GM21619 (cell line): ENCODE measurements around the gene OGFOD3.

ENCODE experiments used
- ATAC-seq: cut with Tn5 transposase; IDR thresholded peaks from one replicate; pipeline ENCODE4 v1.9.1; 2021; ENCODE audit not compliant: unreplicated experiment

The OGFOD3 gene

DNA sequence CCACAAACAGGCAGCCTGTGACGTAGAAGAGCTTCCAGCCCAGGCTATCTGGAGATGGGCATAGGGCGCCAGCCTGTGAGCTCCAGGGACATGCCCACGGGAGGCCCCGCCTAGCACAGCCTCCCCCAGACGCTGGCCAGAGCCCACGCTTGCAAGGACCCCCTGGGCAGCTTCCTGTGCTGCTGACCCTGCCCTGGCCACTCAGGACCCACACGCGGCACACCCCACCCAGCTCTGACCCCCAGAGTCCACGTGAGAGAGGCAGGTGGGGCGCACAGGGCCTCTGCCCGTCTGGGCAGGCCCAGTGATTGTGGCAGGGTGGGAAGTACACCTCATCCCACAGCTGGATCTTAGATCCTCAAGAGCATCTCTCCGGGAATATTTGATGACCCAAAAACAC, 28.3 kb upstream of the OGFOD3 start:
- no peak for ATAC-seq

DNA sequence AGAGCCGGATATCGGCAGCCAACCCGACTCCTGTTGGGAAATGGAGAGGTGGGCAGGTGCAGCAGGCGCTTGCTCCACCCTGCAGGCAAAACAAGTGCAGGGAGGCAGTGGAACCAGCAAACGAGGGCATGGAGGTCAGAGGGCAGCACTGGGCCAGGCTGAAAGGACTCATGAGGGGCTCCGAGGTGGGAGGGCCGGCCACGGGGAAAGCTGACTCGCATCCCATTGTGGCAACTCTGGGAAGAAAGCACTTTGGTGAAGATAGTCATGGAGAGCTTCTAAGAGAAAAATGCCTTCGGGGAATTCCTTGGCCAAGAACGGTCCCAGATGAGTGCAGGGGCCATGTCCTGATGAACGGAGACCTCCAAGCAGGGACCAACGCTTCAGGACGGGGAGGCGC, 27.7 kb upstream of the OGFOD3 start:
- ATAC-seq = no peak

DNA sequence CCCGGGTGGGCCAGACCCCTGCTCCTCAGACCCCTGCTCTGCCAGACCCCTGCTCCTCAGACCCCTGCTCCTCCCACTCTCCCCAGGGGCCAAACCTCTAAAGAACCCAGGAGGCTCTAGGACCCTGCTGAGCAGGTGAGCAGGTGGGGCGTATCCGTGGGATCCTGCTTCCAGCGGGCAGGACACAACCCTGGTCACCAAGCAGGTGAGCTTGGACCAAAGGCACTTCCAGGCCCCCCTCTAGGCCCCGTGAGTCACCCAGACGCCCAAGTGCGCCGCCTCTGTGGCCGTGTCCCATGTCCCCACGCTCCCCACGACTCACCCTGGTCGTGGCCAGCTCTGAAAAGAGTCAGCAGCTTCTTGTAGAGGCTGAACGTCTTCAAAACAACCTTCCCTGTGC, 27.2 kb upstream of the OGFOD3 start:
- ATAC-seq = no peak

DNA sequence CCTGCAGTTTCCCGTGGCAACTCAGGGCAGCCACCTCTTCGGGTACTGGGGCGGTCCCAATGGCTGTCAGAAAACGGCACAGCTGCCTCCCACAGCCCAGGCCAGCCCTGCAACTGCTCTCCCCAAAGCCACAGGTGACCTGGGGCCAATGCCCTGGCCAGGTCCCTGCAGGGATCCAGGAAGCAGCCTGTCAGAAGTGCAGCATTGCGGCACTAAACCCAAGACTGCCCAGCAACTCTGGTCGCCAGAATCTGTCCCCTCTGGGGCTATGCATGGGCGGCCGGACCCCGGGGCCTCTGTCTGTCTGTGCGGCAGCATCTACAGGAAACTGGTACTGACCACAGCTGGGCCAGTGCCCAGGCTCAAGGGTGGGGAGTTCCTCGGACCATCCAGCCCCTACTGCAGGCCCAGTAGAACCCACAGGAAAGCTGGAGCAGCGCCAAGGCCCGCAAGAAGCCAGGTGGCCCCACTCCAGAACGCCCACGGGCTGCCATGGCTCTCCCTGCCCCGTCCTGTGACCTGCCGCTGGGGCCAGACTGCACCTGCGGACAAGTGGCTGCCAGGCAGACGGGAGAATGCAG, 26.6 kb upstream of the OGFOD3 start:
- ATAC-seq = no peak

DNA sequence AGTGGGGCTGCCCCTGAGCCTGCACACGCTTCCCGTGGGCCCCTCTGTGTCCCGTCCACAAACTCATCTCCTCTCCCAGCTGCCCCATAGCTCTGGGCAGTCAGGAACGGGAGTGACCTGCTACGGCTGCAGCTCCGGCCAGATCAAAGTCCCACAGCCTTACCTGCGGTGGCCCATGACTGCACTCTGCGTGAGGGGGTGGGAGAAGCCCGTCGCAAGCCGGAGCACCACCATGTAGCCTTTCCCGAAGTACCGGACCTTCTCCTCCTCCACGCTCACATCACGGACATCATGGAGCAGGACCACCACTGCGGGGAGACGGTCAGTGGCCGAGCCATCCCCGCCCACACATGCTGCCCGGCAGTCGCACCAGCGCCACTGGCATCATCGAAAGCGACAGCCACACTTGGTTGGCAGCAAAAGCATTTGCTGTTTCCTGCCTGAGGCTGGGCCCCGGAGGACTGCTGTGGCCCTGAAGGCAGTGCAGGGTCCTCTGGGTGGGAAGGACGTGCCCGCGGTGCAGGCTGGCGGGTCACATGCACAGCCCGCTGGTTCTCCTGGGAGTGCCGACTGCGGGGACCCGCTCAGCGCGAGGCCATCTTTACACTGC, 26.0 kb upstream of the OGFOD3 start:
- ATAC-seq = no peak

DNA sequence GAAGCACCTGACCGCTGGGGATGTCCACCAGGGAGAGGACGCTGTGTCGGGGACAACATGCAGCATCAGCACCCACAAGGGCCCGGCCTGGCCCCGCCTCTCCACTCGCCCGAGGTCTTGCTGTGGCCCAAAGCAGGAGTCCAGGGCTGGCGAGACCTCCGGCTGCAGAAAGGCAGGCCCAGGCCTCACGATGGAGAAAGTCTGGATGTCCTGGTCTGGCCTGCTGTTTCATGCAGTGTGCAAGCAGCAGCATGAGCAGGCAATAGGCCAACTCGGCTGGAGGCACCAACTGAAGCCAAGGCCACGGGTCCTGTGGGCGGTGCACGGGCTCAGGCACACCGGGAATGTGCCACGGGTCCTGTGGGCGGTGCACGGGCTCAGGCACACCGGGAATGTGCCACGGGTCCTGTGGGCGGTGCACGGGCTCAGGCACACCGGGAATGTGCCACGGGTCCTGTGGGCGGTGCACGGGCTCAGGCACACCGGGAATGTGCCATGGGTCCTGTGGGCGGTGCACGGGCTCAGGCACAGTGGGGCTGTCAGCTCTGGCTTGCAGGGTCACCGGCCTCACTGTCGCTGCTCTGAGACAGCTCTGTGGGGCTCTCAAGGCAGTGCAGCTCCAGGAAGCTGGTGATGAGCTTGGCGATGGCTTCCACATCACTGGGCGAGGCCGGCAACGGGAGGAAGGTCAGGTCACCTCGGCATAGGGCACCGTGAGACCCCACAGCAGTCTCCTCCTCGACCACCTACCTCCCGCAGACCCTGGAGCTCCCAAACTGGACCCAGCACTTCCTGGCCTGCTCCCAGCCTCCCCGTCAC, 25.3 kb upstream of the OGFOD3 start:
- ATAC-seq = no peak

DNA sequence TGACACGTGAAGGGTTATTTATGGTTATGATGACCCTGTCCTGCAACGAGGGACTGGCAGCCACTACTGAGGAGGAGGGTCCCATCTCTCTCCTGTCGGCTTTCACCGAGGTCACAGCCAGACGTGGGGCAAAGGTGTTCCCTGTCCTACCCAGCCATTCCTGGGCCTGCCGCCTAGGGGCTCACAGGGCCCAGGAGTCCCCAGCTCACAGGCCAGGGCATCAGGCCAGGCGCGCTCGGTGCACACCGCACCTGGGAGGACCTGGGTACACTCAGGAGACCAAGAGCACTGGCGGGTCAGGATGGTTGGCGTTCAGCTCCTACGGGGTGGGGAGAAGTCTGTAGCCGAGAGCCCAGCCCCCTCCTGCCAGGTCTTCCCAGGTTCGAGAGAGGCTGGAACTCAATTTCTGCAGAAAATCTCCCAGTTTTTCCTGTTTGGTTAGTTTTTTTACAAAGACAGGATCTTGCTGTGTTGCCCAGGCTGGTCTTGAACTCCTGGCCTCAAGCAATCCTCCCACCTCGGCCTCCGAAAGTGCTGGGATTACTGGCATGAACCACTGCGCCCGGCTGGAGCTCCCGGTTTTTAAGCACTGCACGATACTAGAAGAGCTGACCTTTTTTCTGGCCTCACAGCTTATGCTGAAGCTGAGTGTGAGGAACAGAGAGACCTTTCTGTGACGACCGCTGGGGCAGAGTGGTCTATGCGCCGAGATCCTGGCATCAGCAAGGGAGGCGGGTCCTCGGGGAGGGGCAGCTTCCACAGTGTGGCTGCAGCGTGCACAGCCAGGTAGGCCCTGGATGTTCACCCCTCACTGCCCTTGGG, 24.5 kb upstream of the OGFOD3 start:
- no peak for ATAC-seq

DNA sequence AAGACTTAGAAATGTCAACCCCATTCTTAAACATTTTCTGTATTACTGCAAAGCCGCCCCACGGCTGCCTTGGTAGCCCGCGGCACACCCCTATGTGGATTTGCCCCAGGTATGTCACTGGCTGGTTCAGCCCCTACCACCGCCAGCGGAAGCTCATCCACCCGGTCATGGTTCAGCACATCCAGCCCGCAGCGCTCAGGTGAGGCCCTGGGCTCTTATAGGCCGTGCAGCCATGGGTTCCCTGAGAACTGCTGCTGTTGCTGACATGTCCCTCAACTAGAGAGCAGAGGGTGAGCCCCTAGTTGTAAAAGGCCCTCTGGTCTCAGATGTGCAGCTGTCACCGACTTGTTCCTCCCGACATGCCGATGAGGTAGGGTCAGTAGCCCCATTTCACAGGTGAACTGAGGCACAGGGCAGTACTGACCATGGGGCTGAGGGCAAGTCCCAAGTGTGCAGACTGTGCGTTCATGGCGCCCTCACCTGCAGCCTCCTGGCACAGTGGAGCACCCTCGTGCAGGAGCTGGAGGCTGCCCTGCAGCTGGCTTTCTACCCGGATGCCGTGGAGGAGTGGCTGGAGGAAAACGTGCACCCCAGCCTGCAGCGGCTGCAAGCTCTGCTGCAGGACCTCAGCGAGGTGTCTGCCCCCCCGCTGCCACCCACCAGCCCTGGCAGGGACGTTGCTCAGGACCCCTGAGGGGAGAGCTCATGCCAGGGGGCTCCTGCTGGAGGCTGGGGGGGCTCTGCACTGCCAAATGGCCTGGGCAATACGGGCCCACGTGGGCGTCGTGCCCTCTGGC, 23.5 kb upstream of the OGFOD3 start:
- no peak for ATAC-seq

DNA sequence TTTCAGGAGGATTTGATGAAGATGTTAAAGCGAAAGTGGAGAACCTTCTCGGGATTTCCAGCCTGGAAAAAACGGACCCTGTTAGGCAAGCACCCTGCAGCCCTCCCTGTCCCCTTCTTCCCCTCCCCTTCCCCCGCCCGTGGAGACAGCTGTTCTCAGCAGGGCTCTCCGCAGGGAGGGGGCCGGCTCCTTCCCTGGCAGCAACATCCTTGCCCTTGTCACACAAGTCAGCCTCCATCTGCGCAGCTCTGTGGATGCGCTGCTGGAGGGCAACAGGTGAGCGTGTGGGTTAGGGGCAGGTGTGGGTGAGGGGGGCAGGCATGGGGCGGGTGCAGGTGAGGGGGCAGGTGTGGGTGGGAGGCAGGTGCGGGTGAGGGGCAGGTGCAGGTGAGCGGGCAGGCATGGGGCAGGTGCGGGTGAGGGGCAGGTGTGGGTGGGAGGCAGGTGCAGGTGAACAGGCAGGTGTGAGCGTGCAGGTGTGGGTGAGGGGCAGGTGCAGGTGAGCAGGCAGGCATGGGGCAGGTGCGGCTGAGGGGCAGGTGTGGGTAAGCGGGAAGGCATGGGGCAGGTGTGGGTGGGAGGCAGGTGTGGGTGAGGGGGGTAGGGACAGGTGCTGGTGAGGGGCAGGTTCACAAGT, 22.7 kb upstream of the OGFOD3 start:
- no peak for ATAC-seq

DNA sequence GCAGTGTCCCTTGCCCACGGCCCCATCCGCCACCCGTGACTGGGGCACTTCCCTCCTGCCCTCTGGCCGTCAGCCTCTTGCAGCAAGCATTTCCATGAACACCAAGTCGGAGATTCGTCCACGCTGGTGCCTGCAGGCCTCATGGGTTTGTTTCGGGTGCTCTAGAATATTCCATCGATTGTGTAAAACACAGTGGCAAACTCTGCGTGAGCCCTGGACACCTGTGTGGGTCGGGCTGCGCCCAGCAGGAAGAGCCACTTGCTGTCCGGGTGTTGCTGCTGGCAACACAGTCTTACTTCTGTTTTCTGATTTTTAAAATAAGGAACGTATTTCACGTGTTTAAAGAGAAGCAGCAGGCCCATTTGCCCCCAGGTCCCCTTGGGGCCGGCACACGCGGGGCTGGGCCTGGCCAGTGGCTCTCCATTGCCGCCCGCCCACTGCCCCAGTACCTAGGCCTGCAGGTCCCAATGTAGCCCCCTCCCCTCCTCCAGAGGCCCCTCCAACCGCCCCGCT, 22.1 kb upstream of the OGFOD3 start:
- ATAC-seq = no peak

DNA sequence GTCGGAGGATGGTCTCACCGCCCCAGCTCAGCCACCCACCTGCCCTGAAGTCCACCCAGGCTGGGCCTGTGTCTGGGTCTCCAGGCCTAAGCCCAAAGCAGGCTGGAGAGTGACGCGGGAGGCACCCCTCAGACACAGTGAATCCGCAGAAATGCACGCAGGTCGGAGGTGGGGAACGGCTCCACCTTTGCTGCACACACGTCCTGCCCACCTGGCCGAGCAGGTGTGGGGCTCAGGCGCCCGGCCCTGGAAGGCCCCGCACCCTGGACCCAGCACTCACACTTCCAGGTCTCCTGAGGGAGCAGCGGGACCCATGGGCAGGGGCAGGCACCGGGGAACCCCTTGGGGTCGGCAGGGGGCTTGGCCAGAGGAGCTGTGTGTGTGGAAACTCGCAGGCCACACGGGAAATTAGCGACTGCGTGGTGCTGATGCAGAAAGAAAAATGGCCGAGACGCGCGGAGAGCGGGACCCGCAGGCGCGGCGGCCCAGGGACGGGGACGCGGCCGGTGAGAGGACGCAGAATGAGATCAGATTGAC, 21.5 kb upstream of the OGFOD3 start:
- no peak for ATAC-seq

DNA sequence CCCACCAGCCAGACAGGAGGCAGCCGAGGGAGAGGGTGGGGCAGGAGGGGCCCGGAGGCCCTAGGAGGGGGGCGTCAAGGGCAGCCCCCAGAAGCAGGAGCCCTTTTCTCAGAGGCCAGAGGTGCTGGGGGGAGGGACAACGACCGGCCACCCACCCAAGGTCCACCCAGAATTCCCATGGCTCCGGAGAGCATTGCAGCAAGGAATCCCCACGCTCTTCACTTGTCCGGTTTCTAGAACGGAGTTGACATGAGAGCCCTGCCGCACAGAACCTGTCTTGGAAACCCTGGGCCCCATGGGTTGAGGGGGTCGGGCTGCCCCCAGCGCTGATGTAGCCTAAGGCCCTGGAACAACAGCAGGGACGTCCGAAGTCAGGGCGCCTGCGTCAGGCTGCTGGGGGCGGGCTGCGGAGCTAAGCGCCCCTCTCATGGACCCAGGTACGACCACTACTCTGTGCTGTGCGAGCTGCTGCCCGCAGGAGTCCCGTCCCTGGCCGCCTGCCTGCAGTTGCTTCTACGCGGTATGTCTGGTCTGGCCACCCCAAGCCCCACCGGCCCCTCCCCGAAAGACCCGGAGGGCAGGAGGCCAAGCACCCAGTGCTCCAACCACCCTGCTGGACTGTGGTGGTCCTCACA, 20.9 kb upstream of the OGFOD3 start:
- no peak for ATAC-seq

DNA sequence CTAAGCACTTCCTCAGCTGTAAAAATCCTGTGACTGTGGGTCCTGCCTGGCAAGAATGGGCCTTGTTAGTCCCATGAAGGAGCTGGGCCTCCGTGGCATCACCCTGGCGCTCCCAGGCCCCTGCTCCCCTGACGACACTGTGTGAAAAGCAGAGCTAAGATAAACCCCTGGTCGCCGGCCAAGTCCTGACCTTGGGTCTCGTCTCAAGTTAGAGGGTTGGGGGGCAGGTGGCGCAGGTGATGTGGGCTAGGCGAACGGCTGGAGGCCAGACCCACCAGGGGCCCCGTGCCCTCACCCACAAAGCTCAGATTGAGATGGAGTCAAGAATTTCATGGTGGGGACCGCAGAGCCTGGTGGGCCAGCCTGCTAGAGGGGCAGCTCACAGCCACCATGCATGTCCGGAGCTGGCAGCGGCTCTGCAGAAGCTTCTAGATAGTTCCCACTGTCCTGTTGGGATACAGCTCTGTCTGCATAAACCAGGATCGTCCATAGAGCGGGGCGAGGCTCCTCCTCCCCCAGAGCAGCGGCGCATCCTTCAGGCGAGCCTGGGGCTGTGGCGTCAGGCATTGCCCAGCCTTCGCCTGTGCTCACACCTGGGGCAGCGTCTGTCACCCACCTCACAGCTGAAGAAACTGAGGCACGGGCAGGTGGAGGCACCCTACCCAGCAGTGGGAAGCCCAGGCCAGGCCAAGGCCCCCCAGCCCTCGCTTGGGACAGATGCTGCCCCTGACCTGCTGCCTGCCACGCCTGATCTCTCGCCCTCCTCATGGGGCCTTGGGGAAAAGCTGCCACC, 20.2 kb upstream of the OGFOD3 start:
- no peak for ATAC-seq

DNA sequence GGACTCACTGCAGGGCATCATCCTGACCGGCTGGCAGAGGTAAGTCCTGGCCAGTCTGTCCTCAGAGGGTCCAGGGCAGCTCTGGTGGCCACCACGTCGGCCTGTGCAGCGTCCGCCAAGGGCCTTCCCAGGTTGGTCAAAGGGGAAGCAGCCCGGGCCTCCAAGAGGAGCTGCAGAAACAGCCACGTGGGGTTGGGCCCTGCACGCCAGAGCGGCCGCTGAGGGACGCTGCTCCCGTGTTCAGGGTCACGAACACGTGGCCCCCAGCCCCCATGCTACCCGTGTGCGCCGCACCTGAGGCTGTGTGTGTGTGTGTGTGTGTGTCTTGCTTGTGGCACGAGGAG, 18.9 kb upstream of the OGFOD3 start:
- no peak for ATAC-seq

DNA sequence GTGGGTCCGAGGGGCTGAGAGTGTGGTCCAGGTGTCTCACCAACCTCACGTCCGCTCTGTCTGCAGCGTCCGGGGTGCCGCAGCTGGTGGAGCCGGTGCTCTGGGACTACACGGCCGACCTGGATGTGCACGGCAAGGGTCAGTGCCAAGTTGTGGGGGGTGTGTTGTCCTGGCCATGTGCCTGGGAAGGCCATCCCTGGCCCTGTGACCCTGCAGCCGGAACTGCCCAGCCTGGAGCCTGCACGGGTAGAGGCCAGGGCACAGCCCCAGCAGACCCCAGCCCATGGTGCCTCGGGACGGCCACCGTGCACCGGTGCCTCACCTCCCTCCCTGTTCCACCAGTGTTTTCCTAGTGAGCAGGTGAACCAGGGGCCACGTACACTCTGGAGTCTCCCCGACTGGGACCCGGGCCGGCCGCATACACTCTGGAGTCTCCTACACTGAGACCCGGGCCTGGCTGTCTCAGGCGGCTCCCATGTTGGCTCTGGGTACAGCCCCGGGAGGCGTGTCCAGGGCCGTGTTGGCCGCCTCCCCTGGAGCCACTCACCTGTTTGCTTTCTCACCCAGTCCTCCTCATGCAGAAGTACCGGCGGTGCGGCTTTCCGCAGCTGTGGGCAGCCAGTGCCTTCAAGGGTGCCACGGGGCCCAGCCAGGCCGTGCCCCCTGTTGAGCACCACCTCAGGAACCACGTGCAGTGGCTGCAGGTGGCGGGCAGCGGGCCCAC, 18.4 kb upstream of the OGFOD3 start:
- no peak for ATAC-seq

DNA sequence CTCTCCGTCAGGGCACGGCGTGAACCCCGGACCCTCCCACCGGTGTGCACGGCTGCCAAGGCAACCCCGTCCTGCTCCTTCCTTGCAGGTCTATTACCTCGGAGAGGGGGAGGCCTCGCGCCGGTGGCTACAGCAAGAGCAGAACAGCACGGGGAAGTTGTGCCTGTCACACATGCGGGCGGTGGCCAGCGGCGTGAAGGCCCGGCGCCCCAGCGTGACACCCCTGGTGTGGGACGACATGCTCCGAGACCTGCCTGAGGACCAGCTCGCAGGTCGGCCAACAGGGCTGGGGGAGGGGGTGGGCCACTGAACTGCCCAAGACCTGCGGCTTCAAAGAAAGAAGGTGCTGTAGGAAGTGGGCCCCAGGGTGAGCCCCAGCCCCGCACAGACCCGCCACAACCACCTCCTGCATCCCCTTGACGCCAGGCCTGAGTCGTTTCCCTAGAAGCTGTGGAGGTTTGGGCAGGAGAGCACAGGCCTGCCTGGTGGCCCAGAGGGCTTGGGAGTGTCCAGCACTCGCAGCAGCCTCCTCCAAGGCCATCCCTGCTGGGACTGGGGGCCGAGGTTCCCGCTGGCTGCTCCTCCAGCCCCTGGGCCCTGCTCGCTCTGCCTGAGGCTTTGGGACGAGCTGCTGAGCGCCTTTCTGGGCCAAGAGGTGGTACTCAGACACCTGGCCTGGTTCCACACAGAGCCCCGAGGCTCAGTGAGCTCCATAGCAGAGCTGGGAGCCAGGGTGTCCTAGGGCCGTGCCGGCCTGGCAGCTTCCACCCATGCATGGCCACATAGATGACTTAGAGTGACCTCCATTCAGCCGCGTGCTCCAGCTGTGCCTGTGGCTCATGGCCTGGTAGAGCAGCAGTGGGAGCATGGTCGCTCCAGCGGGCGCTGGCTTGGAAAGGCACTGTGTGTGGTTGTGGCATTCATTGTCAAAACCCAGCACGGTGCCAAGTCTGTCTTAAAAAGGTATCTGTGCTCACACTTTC, 17.5 kb upstream of the OGFOD3 start:
- no peak for ATAC-seq

DNA sequence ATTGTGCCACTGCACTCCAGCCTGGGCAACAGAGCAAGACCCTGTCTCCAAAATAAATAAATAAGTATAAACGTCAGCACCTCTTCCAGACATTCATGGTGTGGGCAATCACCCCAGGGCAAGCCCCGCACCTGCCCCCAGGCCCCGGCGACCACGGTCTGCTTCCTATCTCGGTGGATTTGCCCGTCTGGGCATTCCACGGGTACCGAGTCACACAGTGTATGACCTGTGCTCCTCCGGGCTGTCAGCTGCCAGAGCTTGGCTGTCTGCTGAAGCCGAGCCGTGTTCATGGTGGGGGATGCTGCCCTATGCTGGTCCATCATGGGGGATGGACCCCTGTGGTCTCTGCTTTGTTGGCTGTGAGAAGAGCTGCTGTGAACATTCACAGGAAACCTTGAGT, 16.7 kb upstream of the OGFOD3 start:
- ATAC-seq = no peak
